Prostate gland (tissue), 2 donors: ENCODE results near the gene STX5. TPM values are rescaled to one million over a fixed set of nuclear protein-coding genes. Genes with fewer than 3 reads are reported as not detected.
"Not testable (repeated sequence)": the region's sequence is repeated elsewhere in the genome, so short reads cannot be mapped to it uniquely, and the experiment has no call there.

Source experiments
- DNase-seq: peaks from one replicate; pipeline ENCODE4 v3.0.0-alpha.2; 2019; ENCODE audit warnings: low spot score
- H3K27ac ChIP-seq, 2 donors: fragments of 200-600 bp; sonication (generic); 2 replicates each; pipeline ENCODE4 v1.5.1; 2017 to 2019
- H3K27me3 ChIP-seq: fragments of 200-600 bp; sonication (generic); replicated peaks from 2 replicates; pipeline ENCODE4 v1.5.1; 2019; ENCODE audit not compliant: insufficient read depth
- H3K36me3 ChIP-seq, 2 donors: fragments of 200-600 bp; sonication (generic); 1 replicate in 1 of 2; 2 replicates in 1 of 2; pipeline versions ENCODE4 v1.5.1 to v1.8.1; 2017 to 2019
- H3K4me1 ChIP-seq: fragments of 200-600 bp; sonication (generic); replicated peaks from 2 replicates; pipeline ENCODE4 v1.5.1; 2019
- H3K4me3 ChIP-seq, 2 donors: fragments of 200-600 bp; sonication (generic); 2 replicates each; pipeline ENCODE4 v1.5.1; 2017 to 2019
- H3K9me3 ChIP-seq: fragments of 200-600 bp; sonication (generic); 2 replicates; pipeline ENCODE4 v1.5.1; 2017
- CTCF ChIP-seq, 4 experiments: fragments of 200-600 bp in 2 of 4; fragments of 450-650 bp in 2 of 4; sonication (generic) in 2 of 4; IDR thresholded peaks; 1 replicate in 3 of 4; 2 replicates in 1 of 4; pipeline ENCODE4 v1.5.1; 2016 to 2019; ENCODE audit warnings: antibody characterized with exemption in 4 of 4, mild to moderate bottlenecking in 2 of 4, moderate library complexity in 2 of 4
- POLR2A ChIP-seq: fragments of 450-650 bp; IDR thresholded peaks from one replicate; pipeline ENCODE4 v1.6.1; 2016; ENCODE audit warnings: antibody characterized with exemption, mild to moderate bottlenecking
- POLR2AphosphoS5 ChIP-seq: sonication (generic); formaldehyde crosslinking; IDR thresholded peaks from one replicate; pipeline ENCODE4 v1.6.1; 2017; ENCODE audit warnings: antibody characterized with exemption
- WGBS: methylation state at CpG from one replicate; pipeline ENCODE4 v1.1.5; 2018; 5-methylcytosine and 5-hydroxymethylcytosine counted together
- intact Hi-C: fragments of 100-400 bp; cut with DNase I; formaldehyde crosslinking; loops from one replicate; pipeline ENCODE4 v1.14.2; 2022
- microRNA-seq: library from miRNA; unstranded; fragments of <30 nt; microRNA quantifications from one replicate; pipeline ENCODE4, GENCODE V29; 2016
- small RNA-seq, 2 donors: library from RNA; depleted of rRNA; stranded (forward); fragments of <200 nt; gene quantifications; one replicate each; pipeline ENCODE3, GENCODE V24; 2016
- total RNA-seq, 2 donors: library from RNA; depleted of rRNA; stranded (reverse); fragments of >200 nt; gene quantifications; one replicate each; pipeline ENCODE4 v1.1.0, GENCODE V29; 2016

STX5 gene
- total RNA-seq, 2 donors from 2014 or later: 34.5 to 57.5 TPM

GRCh38 chr11:62770778-62771143 is 61.1 kb downstream of the STX5 start:
- Histone ChIP-seq H3K27me3 (no peaks in the 10 kb centered on the region), H3K4me1 (peaks cover 5% of the 10 kb centered on the region), H3K4me3 (peak overlapping the region; percentile 62 to 80), H3K36me3 (no peaks in the 10 kb centered on the region), H3K27ac (peak overlapping the region; percentile 86 to 91), H3K9me3 (no peaks in the 10 kb centered on the region)
- no peak for DNase-seq
- no peak for TF ChIP-seq POLR2AphosphoS5
- no peak for TF ChIP-seq CTCF (IDR thresholded peaks at IDR 0.05)
- TF ChIP-seq POLR2A: no peak
- 3% methylated on average over 18 of the region's 18 CpGs for WGBS
- intact Hi-C loops: no loop called here

- Histone ChIP-seq H3K4me1 (peaks cover 12% of the 10 kb centered on the region), H3K4me3 (peak overlapping the region; percentile 50 to 71), H3K27ac (peak overlapping the region; percentile 75)
- H3K9me3 ChIP-seq, DNase-seq, H3K36me3 ChIP-seq, H3K27me3 ChIP-seq: not testable (repeated sequence)
- WGBS: 41% methylated on average over 9 of the region's 9 CpGs
- intact Hi-C loops: loop anchor here (5.0 kb wide), 1 partner anchor 34 kb away; the partner anchor contains the start of genes HNRNPUL2 and TTC9C
Observed at GRCh38 chr11:62760867-62761227, 71.0 kb downstream of the STX5 start.

- Histone ChIP-seq H3K36me3 (no peaks in the 10 kb centered on the region), H3K4me1 (peaks cover 8% of the 10 kb centered on the region), H3K9me3 (no peaks in the 10 kb centered on the region), H3K27me3 (no peaks in the 10 kb centered on the region), H3K4me3 (no peak overlapping the region), H3K27ac (no peak overlapping the region)
- intact Hi-C loops: no loop called here
- no peak for DNase-seq
- TF ChIP-seq POLR2AphosphoS5: no peak
- TF ChIP-seq POLR2A: no peak
- TF ChIP-seq CTCF (IDR thresholded peaks at IDR 0.05): no peak
- WGBS: 61% methylated on average over 9 of the region's 9 CpGs
Observed at GRCh38 chr11:62757846-62758788, 73.7 kb downstream of the STX5 start.

Small RNA genes lying within 50 kb of the gene (microRNA-seq; reads per million reads assigned to microRNA genes)
- gene MIR6514 (3.0 reads per million, percentile 36 among the genes with 10 or more reads in this experiment), gene MIR6748 (0.34 reads per million)

Small RNA genes lying within 50 kb of the gene (small RNA-seq; reads per million reads assigned to genes)
- gene MIR6514 (0 to 0.84 reads per million in 2 donors), gene RF00099 (0 reads per million in 2 donors), gene RNU6-118P (0 reads per million in 2 donors), gene SNORD22 (0 reads per million in 2 donors), gene SNORD26 (0 reads per million in 2 donors), gene SNORD27 (0 reads per million in 2 donors), gene SNORD28 (0 reads per million in 2 donors), gene SNORD30 (878 to 1,394 reads per million in 2 donors)

Other genes with a start within 250 kb of the STX5 start
- 10 to 100 TPM; 26.6 to 30.6 TPM for gene TUT1, start 240.5 kb downstream of the STX5 start, total RNA-seq
- gene MTA2, start 230.2 kb downstream of the STX5 start, total RNA-seq: 100 to 1,000 TPM in 1 of 2 donors, 10 to 100 TPM in 1; 96.5 to 110 TPM
- gene EML3, start 219.3 kb downstream of the STX5 start, total RNA-seq: 10 to 100 TPM; 50.2 to 80.1 TPM
- 10 to 100 TPM in 1 of 2 donors, 1 to 10 TPM in 1; 8.0 to 12.7 TPM for gene ROM1, start 218.8 kb downstream of the STX5 start, total RNA-seq
- 10 to 100 TPM; 57.0 to 75.3 TPM for gene B3GAT3, start 210.1 kb downstream of the STX5 start, total RNA-seq
- 100 to 1,000 TPM; 163 to 199 TPM for gene GANAB, start 185.4 kb downstream of the STX5 start, total RNA-seq
- gene INTS5, start 178.7 kb downstream of the STX5 start, total RNA-seq: 10 to 100 TPM; 34.0 to 35.3 TPM
- gene C11orf98, start 166.8 kb downstream of the STX5 start, total RNA-seq: 10 to 100 TPM; 27.8 to 68.0 TPM
- 10 to 100 TPM in 1 of 2 donors, 1 to 10 TPM in 1; 9.7 to 20.2 TPM for gene CSKMT, start 166.7 kb downstream of the STX5 start, total RNA-seq
- 10 to 100 TPM; 10.3 to 18.3 TPM for gene UQCC3, start 160.4 kb downstream of the STX5 start, total RNA-seq
- gene LBHD1, start 159.8 kb downstream of the STX5 start, total RNA-seq: 10 to 100 TPM in 1 of 2 donors, 1 to 10 TPM in 1; 7.1 to 10.2 TPM
- gene UBXN1, start 153.0 kb downstream of the STX5 start, total RNA-seq: 100 to 1,000 TPM; 136 to 179 TPM
- gene LRRN4CL, start 142.5 kb downstream of the STX5 start, total RNA-seq: 1 to 10 TPM; 2.8 to 8.0 TPM
- gene BSCL2, start 124.6 kb downstream of the STX5 start, total RNA-seq: 100 to 1,000 TPM; 148 to 187 TPM
- not detected for gene GNG3, start 124.4 kb downstream of the STX5 start, total RNA-seq
- gene HNRNPUL2, start 104.6 kb downstream of the STX5 start, total RNA-seq: 10 to 100 TPM; 26.6 to 33.5 TPM
- 10 to 100 TPM; 25.1 to 25.5 TPM for gene TTC9C, start 103.6 kb downstream of the STX5 start, total RNA-seq
- 10 to 100 TPM; 14.8 to 19.1 TPM for gene ZBTB3, start 77.9 kb downstream of the STX5 start, total RNA-seq
- gene POLR2G, start 70.5 kb downstream of the STX5 start, total RNA-seq: 10 to 100 TPM; 97.2 to 98.3 TPM
- 10 to 100 TPM; 22.2 to 36.2 TPM for gene TAF6L, start 60.7 kb downstream of the STX5 start, total RNA-seq
- gene TMEM179B, start 44.6 kb downstream of the STX5 start, total RNA-seq: 100 to 1,000 TPM; 139 to 200 TPM
- 10 to 100 TPM; 35.8 to 73.6 TPM for gene TMEM223, start 40.0 kb downstream of the STX5 start, total RNA-seq
- 10 to 100 TPM; 75.6 to 98.2 TPM for gene NXF1, start 26.6 kb downstream of the STX5 start, total RNA-seq
- gene TEX54, start 790 bp upstream of the STX5 start, total RNA-seq: not detected
- 10 to 100 TPM; 44.5 to 46.1 TPM for gene WDR74, start 7.5 kb upstream of the STX5 start, total RNA-seq
- gene SLC3A2, start 48.8 kb upstream of the STX5 start, total RNA-seq: 100 to 1,000 TPM; 158 to 235 TPM
- 100 to 1,000 TPM in 1 of 2 donors, 10 to 100 TPM in 1; 38.1 to 107 TPM for gene CHRM1, start 89.3 kb upstream of the STX5 start, total RNA-seq
- not detected for gene SLC22A6, start 152.9 kb upstream of the STX5 start, total RNA-seq
- under 1 TPM in 1 of 2 donors, not detected in 1; 0.11 TPM for gene SLC22A8, start 183.8 kb upstream of the STX5 start, total RNA-seq